ENCODE results near the gene EPB41L4B.
"Not testable (repeated sequence)": the region's sequence is repeated elsewhere in the genome, so short reads cannot be mapped to it uniquely, and the experiment has no call there.

The EPB41L4B gene

GRCh38 chr9:109320742-109321448 lies at the start of gene EPB41L4B:
Gene EPB41L4B (minus strand): TSS chr9:109321059. CDS start chr9:109320446, 613 bp downstream.
- DNase-seq (ENCODE audit: low read depth in 2 of 2): peak; percentile 76 to 91

DNA sequence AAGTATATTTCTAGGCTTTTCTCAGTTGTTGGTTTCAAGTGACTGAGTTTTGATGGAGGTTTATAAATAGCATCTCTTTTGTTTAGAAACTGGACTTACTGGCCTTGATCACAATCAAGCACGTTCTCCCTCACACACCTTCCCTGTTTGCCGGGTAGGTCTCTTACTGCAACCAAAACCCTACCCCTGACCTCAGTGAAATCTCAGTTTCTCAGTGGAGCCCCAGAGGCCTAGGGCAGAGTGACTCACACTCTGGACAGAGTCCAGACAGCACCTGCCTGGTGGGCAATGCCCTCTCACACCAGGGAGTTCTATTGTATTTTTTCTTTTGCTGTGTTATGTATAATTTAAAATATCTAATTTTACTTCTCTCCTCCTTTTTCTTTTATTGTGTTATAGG lies 48.4 kb upstream of the EPB41L4B start:
- DNase-seq (ENCODE audit: low read depth in 2 of 2): no peak

- DNase-seq (ENCODE audit: low read depth in 2 of 2): no peak
Observed at GRCh38 chr9:109360771-109361170, 39.9 kb upstream of the EPB41L4B start.

- DNase-seq (ENCODE audit: low read depth in 2 of 2): not testable (repeated sequence)
Observed at GRCh38 chr9:109358968-109359603, 38.2 kb upstream of the EPB41L4B start.

DNA sequence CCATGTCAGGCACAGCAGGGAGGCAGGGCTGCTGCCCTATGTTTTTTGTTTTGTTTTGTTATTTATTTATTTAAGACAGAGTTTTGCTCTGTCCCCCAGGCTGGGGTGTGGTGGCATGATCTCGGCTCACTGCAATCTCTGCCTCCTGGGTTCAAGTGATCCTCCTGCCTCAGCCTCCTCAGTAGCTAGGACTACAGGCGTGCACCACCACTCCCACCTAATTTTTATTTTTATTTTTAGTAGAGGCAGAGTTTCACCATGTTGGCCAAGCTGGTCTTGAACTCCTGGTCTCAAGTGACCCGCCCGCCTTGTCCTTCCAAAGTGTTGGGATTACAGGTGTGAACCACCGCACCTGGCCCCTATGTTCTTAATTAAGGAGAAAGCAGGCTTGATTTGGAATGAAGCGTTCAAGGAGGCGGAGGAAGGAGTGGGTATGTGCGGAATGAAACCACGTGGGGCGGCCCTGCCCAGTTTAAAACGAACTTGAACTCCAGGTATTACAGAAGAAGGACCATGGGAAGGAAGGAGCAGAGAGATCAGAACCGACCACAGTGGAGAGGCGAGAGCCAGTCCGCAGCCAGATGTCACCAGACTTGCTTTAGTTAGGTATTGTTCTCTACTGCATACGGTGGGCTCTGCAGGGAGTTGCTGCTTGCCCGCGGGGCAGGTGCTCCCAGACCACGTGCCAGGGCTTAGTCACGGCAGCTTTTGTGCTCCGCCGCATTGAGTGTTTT lies 34.9 kb upstream of the EPB41L4B start:
- no peak for DNase-seq (ENCODE audit: low read depth in 2 of 2)

GRCh38 chr9:109354190-109354589 lies 33.3 kb upstream of the EPB41L4B start:
- no peak for DNase-seq (ENCODE audit: low read depth in 2 of 2)

- no peak for DNase-seq (ENCODE audit: low read depth in 2 of 2)
Observed at GRCh38 chr9:109351032-109351431, 30.2 kb upstream of the EPB41L4B start.

DNA sequence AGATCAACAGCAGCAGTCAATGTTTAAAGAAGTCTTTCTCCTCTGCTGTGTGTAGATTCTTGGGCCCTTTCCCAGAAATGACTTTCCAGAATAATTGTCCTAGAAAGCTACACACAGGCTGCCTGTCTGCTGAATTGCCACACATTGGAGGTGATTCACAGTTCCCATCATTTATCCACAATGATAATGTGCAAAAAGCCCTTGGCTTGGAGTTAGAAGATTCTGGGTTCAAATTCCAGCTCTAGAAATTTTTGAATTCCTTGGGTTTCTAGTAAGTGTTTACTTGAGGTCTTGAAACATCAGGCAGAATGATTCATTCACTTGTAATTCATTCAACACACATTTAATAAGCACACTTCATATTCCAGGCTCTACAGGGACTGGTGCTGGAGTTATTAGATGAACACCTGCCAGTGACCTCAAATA lies 28.6 kb upstream of the EPB41L4B start:
- DNase-seq (ENCODE audit: low read depth in 2 of 2): no peak

- DNase-seq (ENCODE audit: low read depth in 2 of 2): no peak
Observed at GRCh38 chr9:109346904-109347303, 26.0 kb upstream of the EPB41L4B start.

DNA sequence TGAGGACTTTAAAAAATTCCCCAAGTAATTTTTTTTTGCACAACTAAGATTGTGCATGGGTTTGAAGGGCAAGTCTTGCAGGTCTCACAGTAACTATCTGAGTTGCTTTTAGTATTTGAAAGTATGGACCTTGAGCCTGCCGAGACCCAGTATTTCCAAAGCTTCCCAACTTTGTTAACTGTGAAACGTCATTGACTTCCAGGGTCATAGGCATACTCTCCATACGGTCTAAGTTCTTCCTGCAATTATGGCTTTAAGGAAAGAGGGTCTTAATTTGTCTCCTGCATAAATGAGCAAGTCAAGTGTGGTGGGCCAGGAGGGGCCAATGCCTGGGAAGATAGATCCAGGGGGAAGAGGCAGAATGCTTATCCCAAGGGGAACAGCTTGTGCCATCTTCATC lies 24.0 kb upstream of the EPB41L4B start:
- no peak for DNase-seq (ENCODE audit: low read depth in 2 of 2)

- DNase-seq (ENCODE audit: low read depth in 2 of 2): no peak
Observed at GRCh38 chr9:109342878-109343277, 22.0 kb upstream of the EPB41L4B start.

DNA sequence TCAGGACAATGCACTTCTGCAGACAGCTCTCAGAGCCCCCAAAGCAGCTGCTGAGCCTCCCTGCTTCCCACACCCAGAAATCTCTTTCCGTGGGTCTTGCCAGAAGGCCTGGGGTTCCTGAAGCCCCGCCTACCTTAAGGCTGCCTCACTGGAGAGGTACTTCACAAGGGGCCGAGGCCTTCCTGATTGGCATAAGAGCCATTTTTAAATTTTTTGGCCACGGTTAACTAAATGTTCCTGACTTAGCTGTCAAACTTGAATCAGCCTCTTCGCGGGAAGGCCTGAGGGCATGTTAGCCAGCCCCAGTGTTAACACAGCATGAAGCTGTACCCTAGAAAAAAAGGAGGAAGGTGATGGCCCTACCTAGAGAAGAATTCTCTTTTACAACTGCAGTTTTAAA lies 20.7 kb upstream of the EPB41L4B start:
- no peak for DNase-seq (ENCODE audit: low read depth in 2 of 2)

DNA sequence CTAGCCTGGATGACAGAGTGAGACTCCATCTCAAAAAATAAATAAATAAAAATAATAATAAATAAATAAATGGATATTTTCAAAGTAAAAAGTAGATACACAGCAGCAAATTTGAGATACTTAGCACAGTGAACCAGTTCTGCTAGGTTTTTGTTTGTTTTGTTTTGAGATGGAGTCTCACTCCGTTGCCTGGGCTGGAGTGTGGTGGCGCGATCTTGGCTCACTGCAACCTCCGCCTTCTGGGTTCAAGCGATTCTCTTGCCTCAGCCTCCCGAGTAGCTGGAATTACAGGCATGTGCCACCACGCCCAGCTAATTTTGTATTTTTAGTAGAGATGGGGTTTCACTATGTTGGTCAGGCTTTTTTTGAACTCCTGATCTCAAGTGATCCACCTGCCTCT lies 20.1 kb upstream of the EPB41L4B start:
- DNase-seq (ENCODE audit: low read depth in 2 of 2): not testable (repeated sequence)

DNA sequence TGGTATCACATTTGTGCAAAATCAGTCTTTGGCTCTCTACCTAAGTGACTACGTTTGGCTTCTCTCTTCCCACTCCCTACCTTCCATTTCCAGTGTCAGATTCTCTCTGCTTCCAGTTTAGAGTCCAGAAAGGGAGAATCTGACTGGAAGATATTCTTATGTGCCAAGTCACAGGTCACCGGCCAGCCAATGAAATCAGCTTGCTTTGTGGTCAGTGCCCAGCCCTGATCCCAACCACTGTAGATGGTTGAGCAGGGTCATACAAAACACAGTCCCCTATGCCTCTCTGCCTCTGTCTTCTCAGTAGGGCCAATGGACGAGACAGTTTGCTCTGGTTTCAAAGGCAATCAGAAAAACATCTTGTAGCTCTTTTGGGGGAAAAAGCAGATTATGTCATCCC lies 15.6 kb upstream of the EPB41L4B start:
- DNase-seq (ENCODE audit: low read depth in 2 of 2): no peak

GRCh38 chr9:109335929-109336328 lies 15.1 kb upstream of the EPB41L4B start:
- no peak for DNase-seq (ENCODE audit: low read depth in 2 of 2)

GRCh38 chr9:109335121-109335520 lies 14.3 kb upstream of the EPB41L4B start:
- no peak for DNase-seq (ENCODE audit: low read depth in 2 of 2)

- DNase-seq (ENCODE audit: low read depth in 2 of 2): no peak
Observed at GRCh38 chr9:109331353-109331752, 10.5 kb upstream of the EPB41L4B start.

DNA sequence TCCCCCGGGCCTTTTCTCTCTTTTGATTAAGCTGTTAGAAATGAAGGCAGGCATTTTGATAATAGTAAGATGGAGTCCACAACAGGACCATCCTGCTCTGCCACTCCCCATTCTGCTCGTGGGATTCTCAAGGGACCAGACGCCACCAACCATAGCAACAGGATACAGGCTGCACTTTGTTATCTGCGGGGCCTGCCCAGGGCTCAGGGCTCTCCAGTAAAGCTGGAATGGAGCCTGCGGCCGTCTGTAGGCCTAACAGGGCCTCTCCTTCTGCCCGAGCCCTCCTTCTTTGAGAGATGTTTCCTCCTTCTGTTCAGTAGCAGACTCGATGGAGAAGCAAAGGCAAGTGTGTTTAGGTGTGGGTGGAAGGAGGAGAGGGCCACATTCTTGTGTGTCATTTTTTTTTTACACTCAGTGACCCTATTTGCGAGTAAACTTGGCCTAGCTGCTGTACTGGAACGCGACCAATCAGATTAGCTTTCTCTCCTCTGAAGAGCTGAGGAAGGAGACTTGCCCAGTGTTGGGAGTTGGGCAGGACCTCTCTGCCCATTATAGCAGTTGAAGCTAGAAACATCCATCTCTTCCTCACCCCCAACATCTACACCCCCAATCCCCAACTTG lies 8.9 kb upstream of the EPB41L4B start:
- DNase-seq (ENCODE audit: low read depth in 2 of 2): no peak

DNA sequence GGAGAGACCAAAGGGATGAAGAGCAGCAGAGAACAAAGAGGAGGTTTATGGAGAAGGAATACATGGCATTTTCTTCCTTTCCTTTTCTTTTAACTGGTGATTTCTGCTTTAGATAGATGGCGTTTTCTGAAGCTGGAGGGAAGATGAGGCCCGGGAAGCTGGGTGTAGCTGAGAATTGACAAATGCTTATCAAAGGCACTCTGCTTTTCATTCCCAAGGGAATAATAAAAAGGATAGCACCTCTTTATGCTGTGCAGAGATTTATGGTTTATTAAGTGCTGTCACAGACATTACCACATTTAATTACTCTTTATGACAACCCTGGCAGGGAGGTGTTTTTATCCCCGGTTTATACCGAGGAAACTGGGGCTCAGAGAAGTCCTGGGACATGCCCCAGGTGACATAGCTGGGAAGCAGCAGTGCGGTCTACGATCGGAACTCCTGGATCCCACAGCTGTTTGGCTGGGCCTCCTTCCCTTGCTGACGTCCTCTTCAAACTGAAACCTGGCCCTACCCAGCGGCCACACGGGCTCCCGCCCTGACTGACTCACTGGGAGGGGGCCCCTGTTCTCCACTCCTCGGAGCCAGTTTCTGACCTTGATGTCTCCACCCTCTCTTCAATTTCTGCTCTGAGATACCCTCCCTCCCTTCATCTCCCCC lies 8.2 kb upstream of the EPB41L4B start:
- no peak for DNase-seq (ENCODE audit: low read depth in 2 of 2)

DNA sequence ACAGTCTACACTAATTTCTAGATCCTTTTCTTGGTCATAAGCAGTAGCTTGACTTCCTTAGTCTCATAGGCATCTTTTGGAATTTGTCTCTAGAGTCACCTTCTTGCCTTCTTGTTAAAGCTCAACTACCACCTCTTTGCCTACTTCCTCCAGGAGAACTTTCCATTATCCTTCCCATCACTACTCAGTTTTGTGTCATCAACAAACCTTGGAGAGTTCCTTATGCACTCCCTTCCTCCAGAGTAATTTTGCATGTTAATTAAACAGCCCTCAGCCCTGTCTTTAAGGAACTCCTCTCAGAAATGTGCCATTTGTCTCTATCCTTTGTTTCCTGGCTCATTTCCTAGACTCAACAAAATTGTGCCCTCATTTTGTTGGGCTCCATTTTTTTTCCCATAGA lies 4.2 kb upstream of the EPB41L4B start:
- no peak for DNase-seq (ENCODE audit: low read depth in 2 of 2)

DNA sequence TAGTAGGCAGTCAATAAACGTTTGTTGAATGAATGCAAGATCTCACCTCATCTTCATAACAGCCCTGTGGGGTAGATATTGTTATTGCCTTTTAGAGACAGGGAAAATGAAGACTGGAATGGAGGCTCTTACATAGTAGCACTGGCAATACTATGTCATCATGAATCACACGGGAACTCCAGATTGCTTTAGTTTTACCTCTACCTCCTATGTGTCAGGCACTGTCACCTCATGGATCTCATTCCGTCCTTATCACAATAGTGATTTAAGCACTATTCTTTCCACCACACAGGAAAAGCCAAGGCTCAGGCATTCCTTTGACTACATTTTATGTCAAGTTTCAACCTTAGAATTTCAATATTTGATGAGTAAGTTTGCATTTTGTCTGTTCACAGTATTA lies 2.9 kb upstream of the EPB41L4B start:
- DNase-seq (ENCODE audit: low read depth in 2 of 2): no peak

- no peak for DNase-seq (ENCODE audit: low read depth in 2 of 2)
Observed at GRCh38 chr9:109321727-109322126, 868 bp upstream of the EPB41L4B start.

All from stimulated activated CD4-positive, alpha-beta T cell treated with anti-CD3 and anti-CD28 coated beads, Interleukin-12 subunit alpha, Interleukin-12 subunit beta, amount 100 ng/mL, for 24 hours (primary cell).